Measurements from ENCODE around the gene LENEP.

The LENEP gene

DNA sequence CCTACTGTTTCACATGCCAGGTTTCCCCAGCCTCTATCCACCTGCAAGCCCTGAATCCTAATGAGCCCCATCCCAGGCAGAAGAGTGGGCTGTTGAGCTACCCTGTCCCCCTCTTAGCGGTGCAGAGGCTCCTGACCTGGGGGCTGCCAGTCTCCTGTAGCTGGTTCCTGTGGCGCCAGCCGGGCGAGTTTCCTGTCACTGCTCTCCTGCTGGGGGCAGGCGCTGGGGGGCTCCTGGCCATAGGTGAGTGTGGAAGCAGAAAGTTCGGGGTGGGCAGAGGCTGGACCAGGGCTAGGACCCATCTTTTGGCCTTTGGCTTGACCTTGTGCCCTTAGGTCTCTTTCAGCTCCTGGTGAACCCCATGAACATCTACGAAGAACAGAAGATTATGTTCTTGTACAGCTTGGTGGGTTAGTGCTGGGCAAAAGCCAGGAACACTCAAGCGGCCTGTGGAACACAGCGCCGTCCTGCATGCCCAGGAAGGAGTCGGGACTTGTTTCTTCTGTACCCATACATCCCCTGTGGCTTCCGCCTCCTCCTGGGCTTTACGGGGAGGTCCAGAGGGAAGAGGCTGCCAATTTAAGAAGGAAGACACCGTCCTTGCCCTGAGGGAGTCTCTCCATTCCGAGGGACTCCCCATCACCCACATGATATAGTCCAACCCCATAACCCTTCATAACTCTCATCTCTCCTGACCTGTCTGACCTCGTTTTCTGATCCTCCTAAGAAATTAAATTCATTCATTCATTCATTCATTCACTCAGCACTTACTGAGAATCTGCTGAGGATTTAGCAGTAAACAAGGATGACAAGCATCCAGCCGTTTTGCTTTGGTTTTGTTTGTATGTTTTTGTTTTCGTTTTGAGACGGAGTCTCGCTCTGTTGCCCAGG lies 41.2 kb downstream of the LENEP start:
- no peak overlapping the region for H2AFZ ChIP-seq (ENCODE audit: low read length, unreplicated experiment)
- H3K4me1 ChIP-seq (ENCODE audit: control insufficient read depth, insufficient read depth, low read length, unreplicated experiment), result peaks cover 8% of the 10 kb centered on the region
- no peak overlapping the region for H3K27ac ChIP-seq (ENCODE audit: low read depth, low read length)
- H3K4me3 ChIP-seq (ENCODE audit: low read depth, low read length), result no peak overlapping the region
- H3K27me3 ChIP-seq (ENCODE audit: insufficient read depth, low read length), result no peaks in the 10 kb centered on the region
- H3K36me3 ChIP-seq (ENCODE audit: insufficient read depth, low read length), result no peaks in the 10 kb centered on the region
- no peaks in the 10 kb centered on the region for H3K79me2 ChIP-seq (ENCODE audit: control insufficient read depth, insufficient read depth, low read length, unreplicated experiment)

- H3K27ac ChIP-seq (ENCODE audit: low read depth, low read length), result no peak overlapping the region
- H3K4me3 ChIP-seq (ENCODE audit: low read depth, low read length), result no peak overlapping the region
- H2AFZ ChIP-seq (ENCODE audit: low read length, unreplicated experiment), result no peak overlapping the region
- H3K27me3 ChIP-seq (ENCODE audit: insufficient read depth, low read length), result no peaks in the 10 kb centered on the region
- no peaks in the 10 kb centered on the region for H3K36me3 ChIP-seq (ENCODE audit: insufficient read depth, low read length)
- peaks cover 8% of the 10 kb centered on the region for H3K4me1 ChIP-seq (ENCODE audit: control insufficient read depth, insufficient read depth, low read length, unreplicated experiment)
- H3K79me2 ChIP-seq (ENCODE audit: control insufficient read depth, insufficient read depth, low read length, unreplicated experiment), result no peaks in the 10 kb centered on the region
These were observed 42.5 kb downstream of the LENEP start for GRCh38 chr1:155035936-155036335.

DNA sequence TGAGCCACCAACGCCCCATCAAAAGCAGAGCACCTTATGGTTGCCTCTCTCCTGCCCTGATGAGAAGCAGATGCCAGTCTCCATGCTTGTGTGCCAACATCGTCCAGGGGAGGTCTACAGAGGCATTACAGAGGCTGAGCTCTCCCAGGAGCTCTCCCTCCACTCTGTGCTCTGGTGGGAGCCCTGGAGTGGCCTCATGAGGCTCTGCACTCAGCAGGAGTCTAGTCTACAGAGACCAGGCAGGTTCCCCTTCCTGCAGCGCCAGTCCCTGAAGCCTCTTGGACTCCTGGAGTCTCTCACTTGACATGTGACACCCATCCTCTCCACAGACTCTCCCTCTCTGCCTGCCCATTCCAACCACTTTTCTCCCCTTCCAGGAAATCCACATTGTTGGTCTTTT lies 43.7 kb downstream of the LENEP start:
- Histone ChIP-seq H3K27me3 (ENCODE audit: insufficient read depth, low read length) (no peaks in the 10 kb centered on the region), H3K36me3 (ENCODE audit: insufficient read depth, low read length) (no peaks in the 10 kb centered on the region), H3K4me3 (ENCODE audit: low read depth, low read length) (no peak overlapping the region), H3K4me1 (ENCODE audit: control insufficient read depth, insufficient read depth, low read length, unreplicated experiment) (peaks cover 8% of the 10 kb centered on the region), H3K27ac (ENCODE audit: low read depth, low read length) (no peak overlapping the region), H3K79me2 (ENCODE audit: control insufficient read depth, insufficient read depth, low read length, unreplicated experiment) (no peaks in the 10 kb centered on the region), H2AFZ (ENCODE audit: low read length, unreplicated experiment) (no peak overlapping the region)

- Histone ChIP-seq H3K4me3 (ENCODE audit: low read depth, low read length) (no peak overlapping the region), H2AFZ (ENCODE audit: low read length, unreplicated experiment) (no peak overlapping the region), H3K27ac (ENCODE audit: low read depth, low read length) (no peak overlapping the region), H3K79me2 (ENCODE audit: control insufficient read depth, insufficient read depth, low read length, unreplicated experiment) (no peaks in the 10 kb centered on the region), H3K36me3 (ENCODE audit: insufficient read depth, low read length) (no peaks in the 10 kb centered on the region), H3K27me3 (ENCODE audit: insufficient read depth, low read length) (no peaks in the 10 kb centered on the region), H3K4me1 (ENCODE audit: control insufficient read depth, insufficient read depth, low read length, unreplicated experiment) (peaks cover 8% of the 10 kb centered on the region)
These were observed 44.6 kb downstream of the LENEP start for GRCh38 chr1:155037851-155038441.

- Histone ChIP-seq H3K4me3 (ENCODE audit: low read depth, low read length) (no peak overlapping the region), H3K27me3 (ENCODE audit: insufficient read depth, low read length) (no peaks in the 10 kb centered on the region), H3K79me2 (ENCODE audit: control insufficient read depth, insufficient read depth, low read length, unreplicated experiment) (no peaks in the 10 kb centered on the region), H3K4me1 (ENCODE audit: control insufficient read depth, insufficient read depth, low read length, unreplicated experiment) (peaks cover 8% of the 10 kb centered on the region), H3K27ac (ENCODE audit: low read depth, low read length) (no peak overlapping the region), H3K36me3 (ENCODE audit: insufficient read depth, low read length) (no peaks in the 10 kb centered on the region), H2AFZ (ENCODE audit: low read length, unreplicated experiment) (no peak overlapping the region)
These were observed 45.4 kb downstream of the LENEP start for GRCh38 chr1:155038602-155039307.

DNA sequence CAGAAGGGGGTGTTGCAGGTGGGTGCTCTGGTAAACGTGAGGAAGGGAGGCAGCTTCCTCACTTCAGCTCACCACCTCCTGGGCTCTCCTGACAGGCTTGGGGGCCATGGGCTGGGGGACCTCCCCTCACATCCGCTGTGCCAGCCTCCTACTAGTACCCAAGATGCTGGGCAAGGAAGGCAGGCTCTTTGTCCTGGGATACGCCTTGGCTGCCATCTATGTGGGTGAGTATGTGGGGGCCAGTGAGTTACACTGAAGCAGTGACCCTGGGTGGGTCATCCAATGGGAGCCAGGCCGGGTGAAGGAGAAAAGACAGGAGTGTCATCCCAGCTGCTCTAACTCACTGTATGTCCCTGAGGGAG lies 45.9 kb downstream of the LENEP start:
- H3K27me3 ChIP-seq (ENCODE audit: insufficient read depth, low read length), result no peaks in the 10 kb centered on the region
- H2AFZ ChIP-seq (ENCODE audit: low read length, unreplicated experiment), result no peak overlapping the region
- H3K4me3 ChIP-seq (ENCODE audit: low read depth, low read length), result no peak overlapping the region
- no peaks in the 10 kb centered on the region for H3K36me3 ChIP-seq (ENCODE audit: insufficient read depth, low read length)
- no peaks in the 10 kb centered on the region for H3K79me2 ChIP-seq (ENCODE audit: control insufficient read depth, insufficient read depth, low read length, unreplicated experiment)
- peaks cover 8% of the 10 kb centered on the region for H3K4me1 ChIP-seq (ENCODE audit: control insufficient read depth, insufficient read depth, low read length, unreplicated experiment)
- no peak overlapping the region for H3K27ac ChIP-seq (ENCODE audit: low read depth, low read length)

DNA sequence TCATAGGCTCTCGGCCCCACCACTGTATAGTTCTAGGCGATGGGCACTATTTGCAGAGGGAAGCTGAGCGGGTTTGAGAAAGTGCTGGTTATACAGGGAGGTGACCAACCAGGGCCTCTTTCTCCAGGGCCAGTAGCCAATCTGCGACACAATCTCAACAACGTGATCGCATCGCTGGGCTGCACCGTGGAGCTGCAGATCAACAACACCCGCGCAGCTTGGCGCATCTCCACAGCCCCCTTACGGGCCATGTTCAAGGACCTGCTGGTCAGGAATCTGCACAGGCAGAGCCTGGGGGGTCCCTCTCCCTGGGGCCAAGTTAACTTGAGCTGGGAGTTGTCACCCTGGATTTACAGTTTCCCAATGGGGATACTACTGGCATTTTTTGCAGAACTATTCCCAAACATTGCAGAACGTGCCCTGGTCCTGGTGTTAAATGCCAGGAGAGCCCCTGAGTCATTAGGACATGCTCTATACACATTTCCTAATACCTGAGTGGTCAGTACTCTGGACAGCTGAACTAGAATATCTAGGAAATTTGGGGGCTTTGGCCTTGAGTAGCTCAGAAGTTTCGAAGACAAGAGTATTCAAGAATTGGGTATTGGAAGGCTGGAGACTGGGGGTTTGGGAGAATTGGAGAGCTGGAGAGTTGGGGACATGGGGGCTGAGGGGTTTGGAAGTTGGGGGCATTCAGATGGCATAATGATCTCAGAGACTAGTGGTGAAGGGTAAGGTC lies 47.1 kb downstream of the LENEP start:
- Histone ChIP-seq H3K36me3 (ENCODE audit: insufficient read depth, low read length) (no peaks in the 10 kb centered on the region), H3K4me1 (ENCODE audit: control insufficient read depth, insufficient read depth, low read length, unreplicated experiment) (peaks cover 19% of the 10 kb centered on the region), H3K79me2 (ENCODE audit: control insufficient read depth, insufficient read depth, low read length, unreplicated experiment) (no peaks in the 10 kb centered on the region), H3K27me3 (ENCODE audit: insufficient read depth, low read length) (no peaks in the 10 kb centered on the region), H3K27ac (ENCODE audit: low read depth, low read length) (no peak overlapping the region), H2AFZ (ENCODE audit: low read length, unreplicated experiment) (no peak overlapping the region), H3K4me3 (ENCODE audit: low read depth, low read length) (no peak overlapping the region)

- Histone ChIP-seq H3K27ac (ENCODE audit: low read depth, low read length) (no peak overlapping the region), H3K36me3 (ENCODE audit: insufficient read depth, low read length) (no peaks in the 10 kb centered on the region), H3K4me3 (ENCODE audit: low read depth, low read length) (no peak overlapping the region), H3K79me2 (ENCODE audit: control insufficient read depth, insufficient read depth, low read length, unreplicated experiment) (no peaks in the 10 kb centered on the region), H3K4me1 (ENCODE audit: control insufficient read depth, insufficient read depth, low read length, unreplicated experiment) (peaks cover 19% of the 10 kb centered on the region), H2AFZ (ENCODE audit: low read length, unreplicated experiment) (no peak overlapping the region), H3K27me3 (ENCODE audit: insufficient read depth, low read length) (no peaks in the 10 kb centered on the region)
These were observed 49.4 kb downstream of the LENEP start for GRCh38 chr1:155042789-155043188.

DNA sequence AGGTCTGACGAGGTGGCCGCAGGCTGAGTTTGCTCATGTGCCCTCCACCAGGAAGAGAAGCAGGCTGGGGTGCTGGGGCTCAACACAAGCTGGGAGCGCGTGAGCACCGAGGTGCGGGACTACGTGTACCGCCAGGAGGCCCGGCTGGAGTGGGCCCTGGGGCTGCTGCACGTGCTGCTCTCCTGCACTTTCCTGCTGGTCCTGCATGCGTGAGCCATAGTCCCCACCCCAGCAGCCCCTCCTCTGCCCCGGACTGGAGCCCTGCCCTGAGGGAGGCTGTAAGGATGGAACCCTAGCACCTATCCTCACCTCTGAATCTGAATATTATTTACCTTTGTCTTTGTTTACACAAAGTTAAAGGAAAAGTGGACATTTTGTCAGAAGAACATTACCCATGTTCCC lies 49.9 kb downstream of the LENEP start:
- H2AFZ ChIP-seq (ENCODE audit: low read length, unreplicated experiment), result no peak overlapping the region
- no peak overlapping the region for H3K27ac ChIP-seq (ENCODE audit: low read depth, low read length)
- H3K27me3 ChIP-seq (ENCODE audit: insufficient read depth, low read length), result no peaks in the 10 kb centered on the region
- no peaks in the 10 kb centered on the region for H3K79me2 ChIP-seq (ENCODE audit: control insufficient read depth, insufficient read depth, low read length, unreplicated experiment)
- no peak overlapping the region for H3K4me3 ChIP-seq (ENCODE audit: low read depth, low read length)
- H3K4me1 ChIP-seq (ENCODE audit: control insufficient read depth, insufficient read depth, low read length, unreplicated experiment), result peaks cover 18% of the 10 kb centered on the region
- H3K36me3 ChIP-seq (ENCODE audit: insufficient read depth, low read length), result no peaks in the 10 kb centered on the region

GRCh38 chr1:155043793-155044192 lies 50.4 kb downstream of the LENEP start:
- Histone ChIP-seq H3K27ac (ENCODE audit: low read depth, low read length) (no peak overlapping the region), H3K79me2 (ENCODE audit: control insufficient read depth, insufficient read depth, low read length, unreplicated experiment) (no peaks in the 10 kb centered on the region), H3K4me1 (ENCODE audit: control insufficient read depth, insufficient read depth, low read length, unreplicated experiment) (peaks cover 13% of the 10 kb centered on the region), H3K27me3 (ENCODE audit: insufficient read depth, low read length) (no peaks in the 10 kb centered on the region), H3K36me3 (ENCODE audit: insufficient read depth, low read length) (no peaks in the 10 kb centered on the region), H2AFZ (ENCODE audit: low read length, unreplicated experiment) (no peak overlapping the region), H3K4me3 (ENCODE audit: low read depth, low read length) (no peak overlapping the region)

Data from ACC112 (cell line).